GM12865 (cell line): ENCODE results near the gene SLC35A2.
A peak's percentile ranks its signal among the peaks of the same experiment; 100 is the strongest.
"Not testable (repeated sequence)": the region's sequence is repeated elsewhere in the genome, so short reads cannot be mapped to it uniquely, and the experiment has no call there.

Source experiments
- DNase-seq: peaks from one replicate; pipeline ENCODE4 v3.0.0; 2010; ENCODE audit warnings: low read depth
- H3K4me3 ChIP-seq: 2 replicates; pipeline ENCODE4 v1.5.1; 2011; ENCODE audit warnings: mild to moderate bottlenecking, low read depth, low read length, control low read depth
- CTCF ChIP-seq: IDR thresholded peaks from 2 replicates; pipeline ENCODE4 v1.5.1; 2011; ENCODE audit warnings: low read length, control low read depth, low read depth, inconsistent platforms; ENCODE audit not compliant: insufficient read depth; ENCODE audit errors: missing control alignments

Gene SLC35A2

GRCh38 chrX:48893556-48894348 is 17.7 kb downstream of the SLC35A2 start:
- no peak for DNase-seq
- no peak for TF ChIP-seq CTCF
- H3K4me3 ChIP-seq = no peak overlapping the region

GRCh38 chrX:48892896-48893295 is 18.6 kb downstream of the SLC35A2 start:
- TF ChIP-seq CTCF = no peak
- DNase-seq = no peak
- H3K4me3 ChIP-seq = no peak overlapping the region

- H3K4me3 ChIP-seq = peak overlapping the region; percentile 55
- DNase-seq = peak; percentile 81
- peak; percentile 50 for TF ChIP-seq CTCF
These were observed 19.8 kb downstream of the SLC35A2 start for GRCh38 chrX:48891402-48892288.

GRCh38 chrX:48890934-48891401 is 20.5 kb downstream of the SLC35A2 start:
- peak overlapping the region; percentile 55 for H3K4me3 ChIP-seq
- no peak for TF ChIP-seq CTCF
- DNase-seq = no peak

- no peak for TF ChIP-seq CTCF
- H3K4me3 ChIP-seq = peak overlapping the region; percentile 55
- DNase-seq = no peak
These were observed 21.0 kb downstream of the SLC35A2 start for GRCh38 chrX:48890296-48890925.

- not testable (repeated sequence) for DNase-seq, H3K4me3 ChIP-seq
These were observed 24.9 kb downstream of the SLC35A2 start for GRCh38 chrX:48886586-48886985.

GRCh38 chrX:48883729-48884128 is 27.7 kb downstream of the SLC35A2 start:
- no peak for DNase-seq
- TF ChIP-seq CTCF = no peak
- no peak overlapping the region for H3K4me3 ChIP-seq

GRCh38 chrX:48876944-48877343 is 34.5 kb downstream of the SLC35A2 start:
- not testable (repeated sequence) for H3K4me3 ChIP-seq, DNase-seq

- H3K4me3 ChIP-seq, DNase-seq: not testable (repeated sequence)
These were observed 39.4 kb downstream of the SLC35A2 start for GRCh38 chrX:48872017-48872416.
